ENCODE results near the gene TSHZ3. TPM values are rescaled to one million over a fixed set of nuclear protein-coding genes. Genes with fewer than 3 reads are reported as not detected.

TSHZ3 gene
- total and polyA plus RNA-seq, 4 donors: 1.9 to 12.9 (median 7.0) TPM

DNA sequence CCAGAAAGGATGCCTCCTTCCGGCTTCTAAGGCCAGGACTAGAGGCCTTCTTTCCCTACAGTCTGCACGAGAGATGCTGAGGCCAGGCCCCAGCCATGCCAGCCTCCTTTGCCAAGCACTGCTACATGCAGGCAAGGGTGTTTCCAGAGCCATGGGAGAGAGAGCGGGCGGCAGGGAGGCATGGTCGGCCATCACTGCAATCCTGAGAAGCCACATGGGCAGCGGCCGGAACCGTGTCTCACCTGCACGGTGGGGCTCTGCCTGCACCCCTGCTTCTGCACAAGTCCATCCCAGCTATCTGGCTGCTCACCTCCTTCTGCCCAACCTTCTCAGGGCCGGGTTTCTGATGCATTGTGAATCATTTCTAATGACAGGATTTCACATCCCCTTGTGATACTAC, 35.1 kb downstream of the TSHZ3 start:
- H3K36me3 ChIP-seq (ENCODE audit: control insufficient read depth in 4 of 4, insufficient read depth in 4 of 4, low read length in 4 of 4): peaks cover 0 to 15% (median 2%) of the 10 kb centered on the region in 4 donors
- no peak for DNase-seq
- ATAC-seq (ENCODE audit: insufficient read depth, low FRiP score): no peak
- H3K27me3 ChIP-seq (ENCODE audit: control insufficient read depth in 3 of 3, insufficient read depth in 3 of 3, low read length in 2 of 3): peaks cover 0 to 14% (median 0%) of the 10 kb centered on the region in 3 donors
- H3K27ac ChIP-seq (ENCODE audit: low read depth in 1 of 2, low read length in 1 of 2): no peak overlapping the region
- 90 to 95% methylated on average over 10 of the region's 10 CpGs for WGBS, 2 donors
- no peak overlapping the region for H3K9ac ChIP-seq (ENCODE audit: insufficient read depth in 1 of 2, low read length in 2 of 2)
- peaks cover 0 to 30% (median 0%) of the 10 kb centered on the region in 5 donors for H3K4me1 ChIP-seq (ENCODE audit: control insufficient read depth in 5 of 5, insufficient read depth in 5 of 5, low read length in 5 of 5)
- TF ChIP-seq, protein P1, sequence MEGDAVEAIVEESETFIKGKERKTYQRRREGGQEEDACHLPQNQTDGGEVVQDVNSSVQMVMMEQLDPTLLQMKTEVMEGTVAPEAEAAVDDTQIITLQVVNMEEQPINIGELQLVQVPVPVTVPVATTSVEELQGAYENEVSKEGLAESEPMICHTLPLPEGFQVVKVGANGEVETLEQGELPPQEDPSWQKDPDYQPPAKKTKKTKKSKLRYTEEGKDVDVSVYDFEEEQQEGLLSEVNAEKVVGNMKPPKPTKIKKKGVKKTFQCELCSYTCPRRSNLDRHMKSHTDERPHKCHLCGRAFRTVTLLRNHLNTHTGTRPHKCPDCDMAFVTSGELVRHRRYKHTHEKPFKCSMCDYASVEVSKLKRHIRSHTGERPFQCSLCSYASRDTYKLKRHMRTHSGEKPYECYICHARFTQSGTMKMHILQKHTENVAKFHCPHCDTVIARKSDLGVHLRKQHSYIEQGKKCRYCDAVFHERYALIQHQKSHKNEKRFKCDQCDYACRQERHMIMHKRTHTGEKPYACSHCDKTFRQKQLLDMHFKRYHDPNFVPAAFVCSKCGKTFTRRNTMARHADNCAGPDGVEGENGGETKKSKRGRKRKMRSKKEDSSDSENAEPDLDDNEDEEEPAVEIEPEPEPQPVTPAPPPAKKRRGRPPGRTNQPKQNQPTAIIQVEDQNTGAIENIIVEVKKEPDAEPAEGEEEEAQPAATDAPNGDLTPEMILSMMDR (IDR thresholded peaks at IDR 0.05; ENCODE audit: control extremely low read depth, extremely low read depth): no peak
- no peaks in the 10 kb centered on the region for H3K9me3 ChIP-seq (ENCODE audit: control insufficient read depth in 4 of 4, insufficient read depth in 3 of 4, low read length in 3 of 4)
- H3K4me3 ChIP-seq: no peak overlapping the region

- Histone ChIP-seq H3K4me3 (no peak overlapping the region), H3K4me1 (ENCODE audit: control insufficient read depth in 5 of 5, insufficient read depth in 5 of 5, low read length in 5 of 5) (peaks cover 0 to 30% (median 0%) of the 10 kb centered on the region in 5 donors), H3K9ac (ENCODE audit: insufficient read depth in 1 of 2, low read length in 2 of 2) (no peak overlapping the region), H3K27ac (ENCODE audit: low read depth in 1 of 2, low read length in 1 of 2) (no peak overlapping the region), H3K27me3 (ENCODE audit: control insufficient read depth in 3 of 3, insufficient read depth in 3 of 3, low read length in 2 of 3) (peaks cover 0 to 12% (median 0%) of the 10 kb centered on the region in 3 donors), H3K36me3 (ENCODE audit: control insufficient read depth in 4 of 4, insufficient read depth in 4 of 4, low read length in 4 of 4) (peaks cover 0 to 15% (median 2%) of the 10 kb centered on the region in 4 donors), H3K9me3 (ENCODE audit: control insufficient read depth in 4 of 4, insufficient read depth in 3 of 4, low read length in 3 of 4) (no peaks in the 10 kb centered on the region)
- DNase-seq: no peak
- TF ChIP-seq, protein P1 (IDR thresholded peaks at IDR 0.05; ENCODE audit: control extremely low read depth, extremely low read depth): no peak
- ATAC-seq (ENCODE audit: insufficient read depth, low FRiP score): no peak
- WGBS, 2 donors: 89 to 93% methylated on average over 20 of the region's 20 CpGs
Observed at GRCh38 chr19:31313291-31314030, 35.8 kb downstream of the TSHZ3 start.

DNA sequence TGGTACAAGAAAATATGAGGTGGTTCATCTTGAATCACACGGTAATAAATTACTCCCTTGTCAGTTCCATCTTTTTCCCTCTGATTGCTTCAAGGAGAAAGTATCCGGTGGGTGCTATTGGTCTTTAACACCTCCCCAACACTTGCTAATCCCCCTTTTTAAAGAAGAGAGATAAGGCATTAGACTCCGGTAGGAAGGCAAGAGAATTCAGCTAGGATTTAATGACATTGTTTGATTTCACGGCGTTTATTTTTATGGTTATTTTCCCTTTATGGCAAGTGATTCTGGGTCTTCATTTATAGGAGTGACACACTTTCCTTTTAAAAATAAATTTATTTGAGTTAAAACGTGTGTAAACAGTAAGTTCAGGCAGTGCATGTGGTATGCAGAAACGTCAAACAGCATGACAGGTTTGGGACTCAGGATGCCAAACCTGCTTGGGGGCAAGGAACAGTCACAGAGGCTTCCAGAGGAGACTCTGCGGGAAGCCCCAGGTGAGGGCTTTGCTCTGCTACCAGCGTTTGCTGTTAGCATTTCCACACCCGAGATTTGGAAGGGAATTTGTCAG, 36.5 kb downstream of the TSHZ3 start:
- TF ChIP-seq, protein P1 (IDR thresholded peaks at IDR 0.05; ENCODE audit: control extremely low read depth, extremely low read depth): no peak
- no peak for DNase-seq
- H3K4me1 ChIP-seq (ENCODE audit: control insufficient read depth in 5 of 5, insufficient read depth in 5 of 5, low read length in 5 of 5): peaks cover 0 to 23% (median 0%) of the 10 kb centered on the region in 5 donors
- H3K9me3 ChIP-seq (ENCODE audit: control insufficient read depth in 4 of 4, insufficient read depth in 3 of 4, low read length in 3 of 4): peaks cover 0 to 1% (median 0%) of the 10 kb centered on the region in 4 donors
- WGBS, 2 donors: 61 to 72% methylated on average over 10 of the region's 10 CpGs
- ATAC-seq (ENCODE audit: insufficient read depth, low FRiP score): no peak
- no peak overlapping the region for H3K27ac ChIP-seq (ENCODE audit: low read depth in 1 of 2, low read length in 1 of 2)
- H3K4me3 ChIP-seq: no peak overlapping the region
- H3K27me3 ChIP-seq (ENCODE audit: control insufficient read depth in 3 of 3, insufficient read depth in 3 of 3, low read length in 2 of 3): peaks cover 0 to 6% (median 0%) of the 10 kb centered on the region in 3 donors
- peaks cover 0 to 15% (median 2%) of the 10 kb centered on the region in 4 donors for H3K36me3 ChIP-seq (ENCODE audit: control insufficient read depth in 4 of 4, insufficient read depth in 4 of 4, low read length in 4 of 4)
- H3K9ac ChIP-seq (ENCODE audit: insufficient read depth in 1 of 2, low read length in 2 of 2): no peak overlapping the region

Measured in lung (tissue), 12 donors.